ENCODE measurements around the gene TLE2.

TLE2 gene

GRCh38 chr19:3060857-3061181 is 31.7 kb upstream of the TLE2 start:
- peak overlapping the region; percentile 98 for H3K4me3 ChIP-seq (ENCODE audit: control insufficient read depth, low read depth, low read length)
- no peak for DNase-seq (ENCODE audit: low read depth)
- TF ChIP-seq CTCF (IDR thresholded peaks at IDR 0.05; ENCODE audit: control insufficient read depth, insufficient read depth, low read depth, low read length, missing control alignments) = no peak

GRCh38 chr19:3059653-3060052 is 30.6 kb upstream of the TLE2 start:
- no peak for DNase-seq (ENCODE audit: low read depth)
- H3K4me3 ChIP-seq (ENCODE audit: control insufficient read depth, low read depth, low read length) = no peak overlapping the region
- no peak for TF ChIP-seq CTCF (IDR thresholded peaks at IDR 0.05; ENCODE audit: control insufficient read depth, insufficient read depth, low read depth, low read length, missing control alignments)

GRCh38 chr19:3058821-3059314 is 29.8 kb upstream of the TLE2 start:
- DNase-seq (ENCODE audit: low read depth) = no peak
- no peak overlapping the region for H3K4me3 ChIP-seq (ENCODE audit: control insufficient read depth, low read depth, low read length)
- TF ChIP-seq CTCF (IDR thresholded peaks at IDR 0.05; ENCODE audit: control insufficient read depth, insufficient read depth, low read depth, low read length, missing control alignments) = no peak

GRCh38 chr19:3058009-3058820 is 29.1 kb upstream of the TLE2 start:
- DNase-seq (ENCODE audit: low read depth) = no peak
- TF ChIP-seq CTCF (IDR thresholded peaks at IDR 0.05; ENCODE audit: control insufficient read depth, insufficient read depth, low read depth, low read length, missing control alignments) = no peak
- no peak overlapping the region for H3K4me3 ChIP-seq (ENCODE audit: control insufficient read depth, low read depth, low read length)

GRCh38 chr19:3057275-3057714 is 28.2 kb upstream of the TLE2 start:
- no peak for DNase-seq (ENCODE audit: low read depth)
- H3K4me3 ChIP-seq (ENCODE audit: control insufficient read depth, low read depth, low read length) = no peak overlapping the region
- TF ChIP-seq CTCF (IDR thresholded peaks at IDR 0.05; ENCODE audit: control insufficient read depth, insufficient read depth, low read depth, low read length, missing control alignments) = no peak

- no peak overlapping the region for H3K4me3 ChIP-seq (ENCODE audit: control insufficient read depth, low read depth, low read length)
- TF ChIP-seq CTCF (IDR thresholded peaks at IDR 0.05; ENCODE audit: control insufficient read depth, insufficient read depth, low read depth, low read length, missing control alignments) = no peak
- no peak for DNase-seq (ENCODE audit: low read depth)
Measured at GRCh38 chr19:3056417-3057088, 27.5 kb upstream of the TLE2 start.
